ENCODE results near the gene AHRR. TPM values are rescaled to one million over a fixed set of nuclear protein-coding genes. Genes with fewer than 3 reads are reported as not detected.
"Not testable (repeated sequence)": the region's sequence is repeated elsewhere in the genome, so short reads cannot be mapped to it uniquely, and the experiment has no call there.

AHRR gene
- total and polyA plus RNA-seq, 2 donors (not counting 1 experiment from before 2014, with no cell fraction given), result 11.3 to 26.4 TPM

- Histone ChIP-seq H3K4me3 (replicated peaks in 1 of 4; ENCODE audit: control extremely low read depth in 1 of 4, insufficient read depth in 1 of 4, low read depth in 3 of 4, low read length in 4 of 4) (no peak overlapping the region), H3K9ac (ENCODE audit: insufficient read depth, low read length) (peak overlapping the region; percentile 67), H3K27me3 (ENCODE audit: control insufficient read depth, insufficient read depth, low read length) (no peaks in the 10 kb centered on the region), H3K79me2 (ENCODE audit: control insufficient read depth, insufficient read depth, low read length) (peaks cover 5% of the 10 kb centered on the region), H2AFZ (ENCODE audit: low read length) (no peak overlapping the region), H3K4me2 (ENCODE audit: extremely low read depth, insufficient read depth, low read length) (no peak overlapping the region), H3K27ac (ENCODE audit: insufficient read depth, low read length) (peak overlapping the region; percentile 100), H3K36me3 (ENCODE audit: control insufficient read depth, insufficient read depth, low read length) (peaks cover 3% of the 10 kb centered on the region), H3K9me3 (ENCODE audit: control insufficient read depth, insufficient read depth, low read depth, low read length) (no peaks in the 10 kb centered on the region), H3K4me1 (ENCODE audit: control insufficient read depth, extremely low read depth, insufficient read depth, low read length) (peaks cover 24% of the 10 kb centered on the region), H4K20me1 (ENCODE audit: control insufficient read depth, extremely low read depth, insufficient read depth, low read length) (no peaks in the 10 kb centered on the region)
- no peak for TF ChIP-seq EZH2 (IDR thresholded peaks at IDR 0.05; ENCODE audit: low read length, missing control alignments)
- no peak for TF ChIP-seq CTCF (conservative IDR thresholded peaks at IDR 0.05 in 1 of 2, IDR thresholded peaks at IDR 0.05 in 1 of 2; ENCODE audit: low read depth in 1 of 2, low read length in 2 of 2)
- no peak for DNase-seq (ENCODE audit: low read depth in 2 of 2)
Measured at GRCh38 chr5:401146-402034, 79.9 kb downstream of the AHRR start.

- not testable (repeated sequence) for DNase-seq (ENCODE audit: low read depth in 2 of 2); H3K36me3 ChIP-seq (ENCODE audit: control insufficient read depth, insufficient read depth, low read length); H3K4me2 ChIP-seq (ENCODE audit: extremely low read depth, insufficient read depth, low read length); H3K27me3 ChIP-seq (ENCODE audit: control insufficient read depth, insufficient read depth, low read length); H3K27ac ChIP-seq (ENCODE audit: insufficient read depth, low read length); H3K9me3 ChIP-seq (ENCODE audit: control insufficient read depth, insufficient read depth, low read depth, low read length); H4K20me1 ChIP-seq (ENCODE audit: control insufficient read depth, extremely low read depth, insufficient read depth, low read length); H3K4me3 ChIP-seq (replicated peaks in 1 of 4; ENCODE audit: control extremely low read depth in 1 of 4, insufficient read depth in 1 of 4, low read depth in 3 of 4, low read length in 4 of 4); H3K9ac ChIP-seq (ENCODE audit: insufficient read depth, low read length); H3K79me2 ChIP-seq (ENCODE audit: control insufficient read depth, insufficient read depth, low read length); H2AFZ ChIP-seq (ENCODE audit: low read length)
- H3K4me1 ChIP-seq (ENCODE audit: control insufficient read depth, extremely low read depth, insufficient read depth, low read length), result peaks cover 24% of the 10 kb centered on the region
Measured at GRCh38 chr5:402219-402614, 80.7 kb downstream of the AHRR start.

GRCh38 chr5:402615-403359 is 81.3 kb downstream of the AHRR start:
- Histone ChIP-seq H3K79me2 (ENCODE audit: control insufficient read depth, insufficient read depth, low read length) (peaks cover 5% of the 10 kb centered on the region), H3K36me3 (ENCODE audit: control insufficient read depth, insufficient read depth, low read length) (peaks cover 3% of the 10 kb centered on the region), H3K4me3 (replicated peaks in 1 of 4; ENCODE audit: control extremely low read depth in 1 of 4, insufficient read depth in 1 of 4, low read depth in 3 of 4, low read length in 4 of 4) (no peak overlapping the region), H3K27ac (ENCODE audit: insufficient read depth, low read length) (no peak overlapping the region), H2AFZ (ENCODE audit: low read length) (no peak overlapping the region), H3K9me3 (ENCODE audit: control insufficient read depth, insufficient read depth, low read depth, low read length) (no peaks in the 10 kb centered on the region), H4K20me1 (ENCODE audit: control insufficient read depth, extremely low read depth, insufficient read depth, low read length) (no peaks in the 10 kb centered on the region), H3K27me3 (ENCODE audit: control insufficient read depth, insufficient read depth, low read length) (no peaks in the 10 kb centered on the region), H3K4me2 (ENCODE audit: extremely low read depth, insufficient read depth, low read length) (no peak overlapping the region), H3K9ac (ENCODE audit: insufficient read depth, low read length) (no peak overlapping the region), H3K4me1 (ENCODE audit: control insufficient read depth, extremely low read depth, insufficient read depth, low read length) (peaks cover 24% of the 10 kb centered on the region)
- TF ChIP-seq EZH2 (IDR thresholded peaks at IDR 0.05; ENCODE audit: low read length, missing control alignments) (no peak), CTCF (conservative IDR thresholded peaks at IDR 0.05 in 1 of 2, IDR thresholded peaks at IDR 0.05 in 1 of 2; ENCODE audit: low read depth in 1 of 2, low read length in 2 of 2) (no peak)
- DNase-seq (ENCODE audit: low read depth in 2 of 2), result peak in 1 of 2 donors; percentile 61

Measured in fibroblast of lung (primary cell).